Superior temporal gyrus (tissue), 1 donor: ENCODE measurements around the gene PNMA8A.

Experiments used
- DNase-seq: peaks from one replicate; pipeline ENCODE4 v3.0.0-alpha.2; 2016; ENCODE audit errors: extremely low spot score

The PNMA8A gene

DNA sequence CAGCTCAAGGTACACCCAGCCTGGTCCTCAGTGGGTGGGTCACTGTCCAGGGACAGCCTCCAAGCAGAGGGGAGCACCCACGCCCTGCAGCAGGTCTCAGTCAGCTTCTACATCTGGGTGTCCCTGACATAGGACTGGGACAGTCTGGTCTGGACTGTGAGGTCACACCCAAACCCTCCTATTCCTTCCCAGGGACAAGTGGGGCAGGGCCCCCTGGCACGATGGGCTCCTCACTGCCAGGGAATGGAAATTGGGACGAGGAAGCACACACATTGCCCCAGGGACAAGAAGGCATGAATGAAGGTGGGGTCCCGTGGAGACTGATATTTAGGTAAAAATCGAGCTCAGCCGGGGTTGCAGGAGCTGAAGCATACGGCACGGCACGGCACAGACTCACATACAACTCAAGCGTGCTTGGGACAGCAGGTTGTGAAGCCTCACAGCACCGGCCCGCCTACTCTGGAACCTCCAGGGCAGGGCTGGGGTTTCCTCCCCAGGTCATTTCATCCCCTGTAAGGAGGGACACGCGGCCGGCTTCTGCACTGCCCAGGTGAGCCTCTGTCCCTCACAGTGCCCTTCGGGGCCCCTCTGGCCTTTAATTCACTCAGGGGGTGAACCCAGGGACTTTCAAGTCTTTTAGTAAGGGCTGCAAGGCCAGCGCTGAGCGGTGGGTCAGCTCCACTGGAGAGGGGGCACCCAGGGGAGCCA lies 20.8 kb upstream of the PNMA8A start:
- no peak for DNase-seq

- no peak for DNase-seq
These were observed 19.4 kb upstream of the PNMA8A start for GRCh38 chr19:46490774-46491173.

- peak; percentile 62 for DNase-seq
These were observed 18.3 kb upstream of the PNMA8A start for GRCh38 chr19:46489445-46490272.

DNA sequence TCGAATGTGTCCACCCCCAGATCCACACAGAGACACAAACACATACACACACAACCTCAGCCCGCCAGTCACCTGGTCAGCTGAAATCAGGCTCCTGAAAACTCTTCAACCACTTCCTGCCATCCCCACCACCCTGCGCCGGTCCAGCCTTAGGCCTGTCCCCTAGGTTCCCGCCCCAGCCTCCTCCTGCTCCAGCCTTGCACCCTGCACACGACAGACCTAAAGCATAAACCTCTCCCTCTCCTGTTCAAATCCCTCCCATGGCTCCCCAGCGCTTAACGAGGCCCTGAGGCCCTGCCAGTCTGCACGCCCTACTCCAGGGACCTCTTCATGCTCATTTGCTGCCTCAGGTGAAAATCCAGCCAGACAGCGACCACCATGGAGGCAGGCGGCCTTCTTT lies 17.2 kb upstream of the PNMA8A start:
- no peak for DNase-seq

DNA sequence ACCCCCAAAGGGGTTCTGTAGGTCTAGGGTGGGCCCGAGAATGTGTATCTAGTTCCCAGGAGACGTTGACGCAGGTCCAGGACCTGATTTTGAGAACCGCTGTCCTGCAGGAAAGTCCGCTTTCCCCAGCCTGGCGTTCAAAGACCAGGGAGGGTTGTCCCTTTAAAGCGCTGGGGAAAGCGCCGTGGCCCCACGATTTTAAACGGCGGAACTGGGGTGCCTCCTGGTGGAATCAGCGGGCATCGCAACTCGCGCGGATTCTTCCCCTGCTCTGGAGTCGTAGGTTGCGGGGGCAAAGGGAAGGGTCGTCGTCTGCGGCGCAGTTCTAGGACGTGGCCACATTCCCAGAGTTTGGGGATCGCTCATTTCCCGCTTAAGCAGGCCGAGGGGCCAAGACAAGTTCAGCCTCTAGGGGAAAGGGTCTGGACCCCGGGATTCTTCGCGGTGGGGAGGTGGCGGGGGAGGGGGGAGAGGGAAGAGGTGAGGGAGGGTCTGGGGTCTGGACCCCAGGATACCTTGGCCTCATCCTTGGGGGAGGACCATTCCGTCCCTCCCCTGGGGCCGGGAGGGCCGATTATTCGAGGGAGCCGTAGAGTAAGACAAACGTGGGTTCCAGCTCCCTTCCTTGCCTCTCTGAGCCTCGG lies 16.6 kb upstream of the PNMA8A start:
- DNase-seq, result peak; percentile 94

DNA sequence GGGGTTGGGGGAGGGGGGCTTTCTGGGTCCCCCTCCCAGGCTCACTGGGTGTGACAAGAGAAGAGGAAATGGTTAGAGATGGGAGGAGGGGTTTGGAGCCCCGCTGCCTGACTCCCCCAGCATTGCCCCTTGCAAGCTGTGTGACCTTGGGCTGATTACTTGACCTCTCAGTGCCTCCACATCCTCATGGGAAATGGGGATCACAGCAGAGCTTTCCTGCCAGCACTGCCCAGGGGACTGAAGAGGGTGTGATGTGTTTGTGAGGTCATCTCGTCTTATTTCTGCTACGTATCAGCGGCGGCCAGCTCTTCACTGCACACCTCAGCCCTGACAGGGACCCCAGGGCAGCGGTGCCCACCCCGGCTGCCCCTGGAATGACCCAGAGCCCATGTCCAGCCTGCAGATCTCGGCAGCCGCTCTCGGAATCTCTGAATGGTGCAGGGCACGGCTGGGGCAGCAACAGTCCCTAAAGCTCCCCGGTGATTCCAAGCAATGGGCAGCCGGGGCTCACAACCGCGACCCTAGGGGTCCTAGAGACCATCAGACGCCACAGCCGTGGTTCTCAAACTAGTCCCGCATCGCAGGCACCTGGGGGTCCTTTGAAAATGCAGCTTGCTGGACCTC lies 15.9 kb upstream of the PNMA8A start:
- DNase-seq, result no peak

- DNase-seq, result no peak
These were observed 15.0 kb upstream of the PNMA8A start for GRCh38 chr19:46486358-46486757.

DNA sequence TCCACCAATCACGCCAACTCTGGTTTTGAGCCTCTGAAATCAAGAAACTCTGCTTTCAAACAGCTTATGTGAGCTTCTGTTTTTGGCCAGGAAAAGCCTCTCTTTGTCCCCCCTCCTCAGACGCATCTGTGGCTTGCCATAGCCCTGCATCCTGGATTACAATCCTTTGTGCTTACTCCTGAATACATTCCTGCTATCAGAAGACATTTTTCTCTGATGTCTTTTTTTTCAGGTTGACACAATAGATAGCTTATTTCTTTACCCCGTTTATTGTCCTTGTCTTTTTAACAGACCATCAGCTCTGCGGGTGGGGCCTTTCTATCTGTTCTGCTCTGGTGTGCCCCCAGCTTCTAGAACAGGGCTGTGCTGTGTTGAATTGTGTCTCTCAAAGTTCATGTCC lies 13.3 kb upstream of the PNMA8A start:
- DNase-seq, result no peak

DNA sequence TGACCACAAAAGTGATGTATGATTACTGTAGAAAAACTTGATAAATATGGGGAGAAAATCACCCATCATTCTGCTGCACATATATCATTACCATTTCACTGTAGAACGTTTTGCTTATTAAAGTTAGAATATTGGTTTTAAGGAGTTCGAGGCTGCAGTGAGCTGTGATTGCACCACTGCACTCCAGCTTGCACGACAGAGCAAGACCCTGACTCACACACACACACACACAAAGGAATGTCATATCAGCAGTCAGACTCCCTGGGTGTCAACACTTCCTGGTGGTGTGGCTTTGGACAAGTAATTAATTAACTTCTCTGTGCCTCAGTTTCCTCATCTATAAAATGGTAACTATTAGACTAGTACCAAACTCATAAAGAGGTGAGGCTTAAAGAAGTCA lies 11.3 kb upstream of the PNMA8A start:
- no peak for DNase-seq

- peak; percentile 58 for DNase-seq
These were observed 10.6 kb upstream of the PNMA8A start for GRCh38 chr19:46481947-46482346.

GRCh38 chr19:46481223-46481848 lies 10.0 kb upstream of the PNMA8A start:
- DNase-seq, result peak; percentile 44

DNA sequence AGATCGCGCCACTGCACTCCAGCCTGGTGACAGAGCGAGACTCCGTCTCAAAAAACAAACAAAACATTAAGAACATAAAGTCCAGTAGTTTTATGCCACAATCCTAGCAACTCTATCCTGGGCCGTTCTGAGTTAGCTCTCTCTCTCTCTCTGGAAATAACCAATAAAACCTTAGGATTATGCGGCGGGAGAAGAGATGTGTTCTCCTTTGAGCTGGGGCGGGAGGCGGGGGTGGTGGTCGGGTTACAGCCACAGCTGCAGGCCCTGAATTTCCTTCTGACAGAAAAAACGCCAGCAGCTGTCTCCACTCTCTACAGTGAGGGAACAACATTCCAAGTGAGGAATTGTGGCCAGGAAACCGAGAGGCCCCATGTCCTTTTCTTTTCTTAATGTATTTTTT lies 9.1 kb upstream of the PNMA8A start:
- DNase-seq, result no peak

DNA sequence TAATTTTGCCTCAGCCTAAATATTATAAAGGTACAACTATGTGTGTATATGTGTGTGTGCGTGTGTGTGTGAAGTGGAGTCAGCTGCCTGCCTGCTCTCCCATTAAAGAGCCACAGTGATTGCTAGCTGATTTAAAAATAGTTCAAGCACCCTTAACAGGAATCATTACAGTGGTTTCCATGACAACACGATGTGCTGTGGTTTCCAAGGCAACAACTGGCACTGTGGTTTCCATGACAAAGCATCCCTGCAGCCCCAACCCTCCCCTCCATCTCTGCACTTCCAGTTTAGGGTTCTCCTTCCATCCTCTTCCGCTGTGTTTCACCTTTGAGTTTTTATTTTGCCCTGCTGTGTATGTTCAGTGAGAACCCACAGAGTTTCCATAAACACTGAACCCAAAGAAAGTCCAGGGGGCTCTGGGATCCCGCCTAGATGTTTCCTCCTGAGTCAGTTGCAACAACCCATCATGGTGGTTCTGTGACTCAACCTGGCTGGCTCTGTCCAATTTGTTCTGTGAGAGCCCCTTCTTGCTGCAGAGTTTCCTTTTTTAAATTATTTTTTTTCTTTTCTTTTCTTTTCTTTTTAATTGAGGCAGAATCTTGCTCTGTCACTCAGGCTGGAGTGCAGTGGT lies 7.1 kb upstream of the PNMA8A start:
- DNase-seq, result peak; percentile 84

DNA sequence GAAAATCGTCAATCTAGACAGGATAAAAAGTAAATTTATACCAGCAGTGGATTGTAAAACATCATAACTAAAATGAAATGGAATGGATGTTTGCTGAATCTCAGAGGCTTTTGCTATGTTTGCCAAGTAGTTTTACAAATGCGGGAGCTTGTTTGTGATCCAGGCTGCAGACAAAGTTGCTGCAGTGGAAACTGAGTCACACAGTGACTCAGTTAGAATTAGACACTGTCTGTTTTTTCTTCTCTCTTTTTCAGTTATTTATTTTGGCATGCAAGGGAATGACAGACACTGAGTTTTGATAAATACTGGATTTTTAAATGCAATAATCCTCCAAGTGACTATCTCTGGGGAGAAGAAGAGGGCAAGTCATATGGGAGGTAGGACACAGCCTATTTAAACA lies 4.6 kb upstream of the PNMA8A start:
- DNase-seq, result no peak

DNA sequence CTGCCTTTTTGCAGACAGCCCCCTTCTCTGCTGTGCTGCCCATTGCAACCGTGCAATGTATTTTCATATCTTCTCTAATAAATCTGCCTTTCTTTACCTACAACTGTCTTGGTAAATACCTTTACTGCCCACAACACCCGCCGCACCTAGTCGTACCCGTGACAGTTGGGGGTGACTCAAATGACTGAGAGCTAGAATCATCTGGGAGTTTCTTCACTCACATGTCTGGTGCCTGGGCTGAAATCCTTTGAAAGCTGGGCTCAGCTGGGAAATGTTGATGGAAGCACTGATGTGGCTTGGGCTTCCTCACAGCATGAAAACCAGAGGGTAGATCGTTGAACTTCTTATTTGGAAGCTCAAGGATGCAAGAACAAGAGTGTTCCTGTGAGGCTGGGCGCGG lies 2.8 kb upstream of the PNMA8A start:
- DNase-seq, result no peak

DNA sequence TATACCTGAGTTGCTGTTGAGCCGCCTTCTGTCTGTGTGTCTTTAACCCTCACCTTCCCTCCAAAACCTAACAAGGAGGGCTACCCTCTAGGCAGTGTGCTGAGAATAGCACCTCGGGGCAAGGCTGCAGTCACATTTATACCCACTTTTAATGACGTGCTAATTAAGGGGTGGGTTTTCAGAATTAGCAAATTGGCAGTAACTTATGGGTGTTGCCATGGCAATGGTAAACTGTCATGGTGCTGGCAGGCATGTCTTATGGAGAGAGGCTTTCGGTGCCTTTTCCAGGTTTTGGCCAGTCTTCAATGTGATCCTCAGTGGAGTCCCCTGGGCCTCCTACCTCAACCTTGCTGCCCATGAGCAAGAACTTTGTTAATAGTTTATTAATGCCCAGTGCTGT lies 1.2 kb upstream of the PNMA8A start:
- DNase-seq, result no peak

DNA sequence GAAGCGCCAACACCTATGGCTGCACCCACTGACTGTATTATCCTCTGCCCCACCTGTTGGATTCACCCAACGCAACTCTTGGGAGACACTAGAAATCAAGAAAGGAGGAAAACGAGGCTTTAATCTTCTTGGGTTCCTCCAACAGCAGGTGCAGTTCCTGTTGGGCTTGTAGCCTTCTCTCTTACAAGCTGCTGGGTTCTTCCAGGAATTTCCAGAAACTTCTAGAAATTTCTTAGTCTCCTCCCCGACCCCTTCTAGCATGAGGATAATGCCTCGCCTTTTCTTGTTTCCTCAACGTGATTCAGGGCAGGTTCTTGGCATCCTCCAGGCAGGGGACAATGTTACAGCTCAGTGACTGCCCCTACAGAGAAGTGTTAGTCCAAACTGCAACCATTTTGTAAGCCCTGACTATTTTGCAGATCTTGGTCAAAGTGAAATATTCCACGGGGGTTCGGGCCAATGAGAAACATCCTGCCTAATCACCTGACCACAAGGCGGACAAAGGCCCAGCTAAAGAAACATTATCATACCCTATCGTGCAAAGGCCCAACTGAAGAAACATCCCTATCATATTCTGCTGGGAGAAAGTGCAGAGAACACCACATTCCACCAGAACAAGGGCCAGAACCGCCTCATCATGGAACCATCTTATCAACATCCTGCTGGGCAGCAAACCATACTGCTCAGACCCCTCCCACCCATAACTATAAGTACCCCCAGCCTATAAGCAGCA lies 614 bp upstream of the PNMA8A start:
- no peak for DNase-seq

GRCh38 chr19:46470376-46470775 lies 987 bp downstream of the PNMA8A start:
- DNase-seq, result no peak

- no peak for DNase-seq
These were observed 1.7 kb downstream of the PNMA8A start for GRCh38 chr19:46469541-46470185.

- peak; percentile 56 for DNase-seq
These were observed 4.7 kb downstream of the PNMA8A start for GRCh38 chr19:46466536-46467196.
